HG02870 (cell line): ENCODE data around the gene ALDH7A1.
"Not testable (repeated sequence)": the region's sequence is repeated elsewhere in the genome, so short reads cannot be mapped to it uniquely, and the experiment has no call there.

ENCODE experiments used
- ATAC-seq: cut with Tn5 transposase; IDR thresholded peaks from one replicate; pipeline ENCODE4 v1.9.1; 2021; ENCODE audit warnings: mild to moderate bottlenecking, moderate library complexity; ENCODE audit not compliant: unreplicated experiment

Gene ALDH7A1

DNA sequence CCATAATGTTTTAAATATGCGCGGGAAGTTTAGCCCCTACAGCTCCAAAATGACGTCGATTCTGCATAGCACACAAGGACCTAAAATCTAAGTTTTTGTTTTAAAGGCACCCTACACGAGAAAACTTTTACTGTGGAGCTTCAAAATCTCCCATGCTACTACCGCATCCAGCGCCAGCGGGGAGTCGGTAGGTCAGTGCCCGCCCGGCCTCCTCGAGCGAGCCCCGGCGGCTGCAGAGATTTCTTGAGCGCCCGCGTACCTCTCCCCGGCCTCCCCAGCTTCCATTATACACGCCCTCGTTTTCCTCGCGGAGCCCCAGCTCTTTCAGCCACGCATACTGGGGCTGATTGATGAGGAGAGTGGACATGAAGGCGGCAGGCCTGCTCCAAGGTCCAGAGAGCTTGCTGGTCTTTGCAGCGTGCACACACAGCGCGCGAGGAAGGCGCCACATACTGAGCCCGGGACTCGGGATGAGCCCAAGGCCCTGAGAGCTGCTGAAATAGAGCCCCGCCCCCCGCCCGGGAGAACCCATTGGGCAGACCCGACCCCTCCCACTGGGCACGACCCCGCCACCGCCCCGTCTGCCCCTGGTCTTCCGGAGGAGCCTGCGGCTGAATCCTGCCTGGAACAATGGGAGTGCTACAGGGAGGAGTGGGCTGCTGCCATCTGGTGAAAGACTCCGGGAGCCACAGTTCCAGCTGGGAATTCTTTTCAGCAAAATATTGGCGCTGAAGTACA is at the start of gene ALDH7A1:
ALDH7A1 (minus strand) TSS at position 472 of the 738 bp plus-strand sequence; CDS start at position 451, 21 bp downstream.
- peak; percentile 80 for ATAC-seq

DNA sequence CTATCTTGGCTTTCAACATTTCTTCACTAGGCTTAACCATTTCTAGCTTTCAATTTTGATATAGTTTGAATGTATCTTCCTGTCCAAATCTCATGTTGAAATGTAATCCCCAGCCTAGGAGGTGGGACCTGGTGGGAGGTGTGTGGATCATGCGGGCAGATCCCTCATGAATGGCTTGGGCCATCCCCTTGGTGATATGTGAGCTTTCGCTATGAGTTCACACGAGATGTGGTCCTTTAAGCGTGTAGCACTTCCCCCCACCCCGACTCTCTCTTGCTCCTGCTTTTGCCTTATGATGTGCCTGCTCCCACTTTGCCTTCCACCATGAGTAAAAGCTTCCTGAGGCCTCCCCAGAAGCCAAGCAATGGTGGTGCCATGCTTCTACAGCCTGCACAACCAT is 46.4 kb upstream of the ALDH7A1 start:
- ATAC-seq: peak; percentile 93

DNA sequence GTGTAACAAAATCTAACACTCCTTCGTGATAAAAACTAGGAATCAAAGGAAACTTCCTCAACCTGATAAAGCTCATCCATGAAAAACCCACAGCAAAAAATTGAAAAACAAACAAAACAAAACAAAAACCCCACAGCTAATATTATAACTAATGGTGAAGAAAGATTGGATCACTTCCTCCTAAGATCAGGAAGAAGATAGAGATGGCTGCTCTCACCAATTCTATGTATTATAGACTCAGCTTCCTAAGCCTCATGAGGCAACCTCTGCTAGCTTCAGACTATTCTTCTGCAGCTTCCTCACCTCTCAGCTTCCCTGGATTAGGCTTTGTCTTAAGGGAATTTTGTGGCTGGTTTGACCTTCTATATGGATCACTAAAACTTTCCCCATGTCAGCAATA is 45.8 kb upstream of the ALDH7A1 start:
- ATAC-seq: no peak

DNA sequence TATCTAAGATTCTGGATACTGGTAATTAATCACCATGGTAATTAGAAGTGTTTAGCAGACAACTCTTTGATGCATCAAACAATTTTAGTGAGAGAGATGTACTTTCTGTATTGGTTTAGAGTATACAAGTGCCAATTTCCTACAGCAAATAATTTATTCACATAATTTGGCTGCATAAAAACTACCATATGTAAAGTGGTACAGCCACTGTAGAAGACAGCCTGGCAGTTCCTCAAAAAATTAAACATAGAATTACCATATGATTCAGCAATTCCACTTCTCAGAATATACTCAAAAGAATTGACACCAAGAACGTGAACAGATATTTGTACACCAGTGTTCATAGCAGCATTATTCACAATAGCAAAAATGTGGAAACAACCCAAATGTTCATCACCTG is 41.9 kb upstream of the ALDH7A1 start:
- no peak for ATAC-seq

DNA sequence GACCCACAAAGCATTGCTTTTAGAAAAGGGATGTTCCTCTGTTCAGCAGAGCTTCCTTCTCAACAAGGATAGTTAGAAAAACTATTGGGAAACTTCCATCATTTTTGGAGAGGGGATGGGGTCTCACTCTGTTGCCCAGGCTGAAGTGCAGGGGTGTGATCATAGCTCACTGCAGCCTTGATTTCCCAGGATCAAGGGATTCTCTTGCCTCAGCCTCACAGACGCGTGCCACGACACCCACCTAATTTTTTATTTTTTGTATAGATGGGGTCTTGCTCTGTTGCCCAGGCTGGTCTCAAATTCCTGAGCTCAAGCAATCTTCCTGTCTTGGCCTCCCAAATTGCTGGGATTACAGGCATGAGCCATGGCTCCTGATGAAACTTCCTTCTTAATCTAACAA is 40.6 kb upstream of the ALDH7A1 start:
- no peak for ATAC-seq

DNA sequence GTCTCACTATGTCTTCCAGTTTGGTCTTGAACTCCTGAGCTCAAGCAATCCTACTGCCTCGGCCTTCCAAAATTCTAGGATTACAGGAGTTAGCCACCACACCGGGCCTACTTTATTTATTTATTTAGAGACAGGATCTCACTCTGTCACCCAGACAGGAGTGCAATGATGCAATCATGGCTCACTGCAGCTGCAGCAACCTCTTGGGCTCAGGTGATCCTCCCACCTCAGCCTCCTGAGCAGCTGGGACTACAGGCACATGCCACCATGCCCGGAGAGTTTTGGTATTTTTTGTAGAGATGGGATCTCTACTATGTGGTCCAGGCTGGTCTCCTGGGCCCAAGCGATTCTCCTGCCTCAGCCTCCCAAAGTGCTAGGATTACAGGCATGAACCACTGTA is 38.5 kb upstream of the ALDH7A1 start:
- ATAC-seq: no peak

DNA sequence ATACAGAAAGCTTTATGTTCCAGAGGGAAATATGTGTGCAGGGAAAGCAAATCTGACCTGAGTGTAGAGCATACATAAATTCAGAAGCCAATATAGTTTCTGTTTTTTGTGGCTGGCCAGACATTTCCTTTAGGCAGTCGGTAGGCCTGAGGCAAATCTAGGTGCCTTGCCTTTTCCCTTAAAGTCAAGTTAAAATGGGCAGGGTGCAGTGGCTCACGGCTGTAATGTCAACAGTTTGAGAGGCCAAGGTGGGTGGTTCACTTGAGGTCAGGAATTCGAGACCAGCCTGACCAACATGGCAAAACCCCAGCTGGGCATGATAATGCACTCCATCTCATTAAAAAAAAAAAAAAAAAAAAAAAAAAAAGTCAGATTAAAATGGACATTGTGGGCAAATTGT is 36.9 kb upstream of the ALDH7A1 start:
- no peak for ATAC-seq

DNA sequence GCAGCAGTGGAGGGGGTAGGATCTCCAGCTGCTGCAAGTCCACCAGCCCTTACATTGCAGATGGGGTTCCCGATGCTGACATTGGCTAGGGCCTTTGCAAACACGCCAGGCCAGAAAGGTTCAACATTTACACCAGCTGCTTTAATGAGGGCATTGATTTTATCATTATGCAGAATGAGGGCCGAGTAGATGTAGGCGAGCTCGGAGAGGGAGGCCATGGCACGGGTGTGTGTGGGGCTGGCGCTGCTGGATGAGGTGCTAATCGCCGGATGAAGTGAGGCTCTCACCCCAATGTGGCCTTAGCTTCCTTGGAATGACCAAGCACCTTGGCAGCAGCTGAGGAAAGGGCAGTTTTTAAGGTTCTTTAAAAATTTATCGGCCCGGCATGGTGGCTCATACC is 33.1 kb upstream of the ALDH7A1 start:
- no peak for ATAC-seq

DNA sequence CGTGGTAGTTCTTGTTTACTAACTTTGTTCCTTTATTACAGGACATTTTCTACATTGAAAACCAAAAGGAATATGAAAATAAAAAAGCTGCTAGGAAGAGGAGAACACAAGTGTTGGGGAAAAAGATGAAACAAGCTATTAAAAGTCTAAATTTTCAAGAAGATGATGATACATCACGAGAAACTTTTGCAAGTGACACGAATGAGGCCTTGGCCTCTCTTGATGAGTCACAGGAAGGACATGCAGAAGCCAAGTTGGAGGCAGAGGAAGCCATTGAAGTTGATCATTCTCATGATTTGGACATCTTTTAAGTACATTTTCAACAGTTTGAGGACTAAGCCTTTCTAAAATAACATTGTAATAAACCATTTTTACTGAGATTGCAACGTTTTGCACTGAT is 29.5 kb upstream of the ALDH7A1 start:
- ATAC-seq: no peak

DNA sequence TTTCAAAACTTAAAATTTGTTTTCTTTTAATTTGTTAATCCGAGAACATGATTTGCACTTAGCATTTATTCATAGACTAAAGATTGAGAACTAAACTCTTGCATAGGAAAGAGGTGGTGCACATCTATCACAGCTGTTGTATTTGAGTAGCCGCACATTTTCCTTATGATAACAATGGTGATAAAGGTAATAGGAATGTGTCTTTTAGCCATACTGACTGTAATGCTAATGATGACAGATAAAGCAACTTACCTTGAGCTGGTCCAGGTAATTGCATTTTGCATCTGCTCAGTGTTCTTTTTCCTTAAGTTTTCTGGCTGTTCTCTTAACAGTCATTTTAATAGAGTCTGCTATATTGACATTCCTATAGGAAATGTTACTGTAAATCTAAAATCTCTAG is 24.8 kb upstream of the ALDH7A1 start:
- no peak for ATAC-seq

DNA sequence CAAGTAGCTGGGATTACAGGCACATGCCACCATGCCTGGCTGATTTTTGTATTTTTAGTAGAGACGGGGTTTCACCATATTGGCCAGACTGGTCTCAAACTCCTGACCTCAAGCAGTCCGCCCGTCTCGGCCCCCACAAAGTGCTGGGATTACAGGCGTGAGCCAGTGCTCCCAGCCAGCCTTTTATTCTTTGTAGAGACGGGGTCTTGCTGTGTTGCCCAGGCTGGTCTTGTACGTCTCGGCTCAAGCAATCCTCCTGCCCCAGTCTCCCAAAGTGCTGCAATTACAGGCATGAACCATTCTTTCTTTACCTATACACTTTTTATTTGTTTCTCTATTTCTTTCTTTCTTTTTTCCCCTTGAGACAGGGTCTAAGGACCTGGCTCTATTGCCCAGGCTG is 22.6 kb upstream of the ALDH7A1 start:
- not testable (repeated sequence) for ATAC-seq

DNA sequence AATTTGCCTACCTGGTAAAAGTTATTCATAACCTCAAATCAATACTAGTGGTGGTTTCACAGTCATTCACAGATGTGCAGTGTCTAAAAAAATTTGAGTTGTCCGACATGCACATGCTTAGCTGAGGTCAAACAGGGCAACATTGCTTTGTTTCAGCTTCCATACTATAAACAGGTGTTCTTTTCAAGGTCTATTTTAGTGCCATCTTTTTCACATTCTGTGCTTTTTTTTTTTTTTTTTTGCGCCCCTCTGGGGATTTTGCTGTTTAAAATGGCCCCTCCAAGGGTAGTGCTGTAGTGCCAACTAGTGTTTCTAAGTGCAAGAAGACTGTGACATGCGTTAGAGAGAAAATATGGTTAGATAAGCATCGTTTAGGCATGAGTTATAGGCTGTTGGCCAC is 20.3 kb upstream of the ALDH7A1 start:
- peak; percentile 93 for ATAC-seq

DNA sequence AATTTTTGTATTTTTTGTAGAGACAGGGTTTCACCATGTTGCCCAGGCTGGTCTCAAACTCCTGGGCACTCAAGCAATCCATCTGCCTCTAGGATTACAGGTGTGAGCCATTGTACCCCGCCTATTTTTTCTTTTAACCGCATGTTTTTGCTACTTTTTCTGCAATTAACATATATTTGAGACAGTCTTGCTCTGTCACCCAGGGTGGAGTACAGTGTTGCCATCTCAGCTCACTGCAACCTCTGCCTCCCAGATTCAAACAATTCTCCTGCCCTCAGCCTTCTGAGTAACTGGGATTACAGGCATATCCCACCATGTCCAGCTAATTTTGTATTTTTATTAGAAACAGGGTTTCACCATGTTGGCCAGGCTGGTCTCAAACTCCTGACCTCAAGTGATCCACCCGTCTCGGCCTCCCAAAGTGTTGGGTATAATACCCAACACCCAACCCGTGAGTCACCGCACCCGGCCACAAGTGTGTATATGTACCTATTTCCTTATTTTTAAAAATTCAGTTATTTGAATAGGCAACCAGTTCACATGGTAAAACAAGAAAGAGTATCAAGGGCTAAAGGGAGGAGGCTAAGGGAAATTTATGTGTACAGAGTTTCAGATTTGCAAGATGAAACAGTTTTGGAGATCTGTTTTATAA is 19.0 kb upstream of the ALDH7A1 start:
- ATAC-seq: peak; percentile 22

DNA sequence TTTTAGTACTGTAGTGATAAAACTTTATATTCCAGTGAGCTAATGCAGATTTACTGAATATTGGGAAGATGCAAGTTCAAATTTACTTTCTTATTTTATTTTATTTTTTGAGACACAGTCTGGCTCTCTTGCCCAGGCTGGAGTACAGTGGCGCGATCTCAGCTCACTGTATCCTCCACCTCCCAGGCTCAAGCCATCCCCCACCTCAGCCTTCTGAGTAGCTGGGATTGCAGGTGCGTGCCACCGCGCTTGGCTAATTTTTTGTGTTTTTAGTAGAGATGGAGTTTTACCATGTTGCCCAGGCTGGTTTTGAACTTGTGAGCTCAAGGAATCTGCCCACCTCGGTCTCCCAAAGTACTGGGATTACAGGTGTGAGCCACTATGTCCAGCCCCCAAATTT is 15.6 kb upstream of the ALDH7A1 start:
- ATAC-seq: no peak

DNA sequence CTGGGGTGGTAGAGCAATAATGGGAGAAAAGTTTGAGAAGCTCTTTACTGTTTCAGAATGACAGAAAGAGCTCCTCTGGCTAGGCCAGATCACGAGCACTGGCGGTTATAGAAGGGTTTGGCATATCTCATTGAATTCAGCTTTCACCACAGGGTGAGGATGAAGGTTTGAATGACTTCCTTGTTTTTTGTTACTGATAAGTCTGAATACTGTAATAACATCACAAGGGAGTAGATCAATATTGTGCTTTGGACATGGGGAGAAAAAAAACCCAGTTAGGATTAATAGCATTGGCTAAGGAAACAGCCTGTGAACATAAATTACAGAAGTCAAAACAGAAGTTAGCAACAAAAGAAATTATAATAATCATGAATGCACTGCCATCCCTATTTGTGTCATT is 15.1 kb upstream of the ALDH7A1 start:
- no peak for ATAC-seq

DNA sequence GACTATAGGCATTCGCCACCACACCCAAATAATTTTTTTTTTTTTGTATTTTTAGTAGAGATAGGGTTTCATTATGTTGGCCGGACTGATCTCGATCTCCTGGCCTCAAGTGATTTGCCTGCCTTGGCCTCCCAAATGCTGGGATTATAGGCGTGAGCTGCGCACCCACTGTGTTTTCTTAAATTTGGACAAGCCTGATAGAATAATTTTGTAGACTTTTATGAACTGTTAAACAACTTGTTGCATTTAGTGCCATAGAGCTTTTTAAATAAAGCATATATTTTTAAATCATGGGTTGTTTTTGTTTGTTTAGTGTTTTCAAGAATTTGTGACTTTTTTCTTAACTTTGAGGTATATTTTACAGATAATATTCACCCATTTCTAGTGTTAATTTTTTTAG is 10.5 kb upstream of the ALDH7A1 start:
- ATAC-seq: no peak

DNA sequence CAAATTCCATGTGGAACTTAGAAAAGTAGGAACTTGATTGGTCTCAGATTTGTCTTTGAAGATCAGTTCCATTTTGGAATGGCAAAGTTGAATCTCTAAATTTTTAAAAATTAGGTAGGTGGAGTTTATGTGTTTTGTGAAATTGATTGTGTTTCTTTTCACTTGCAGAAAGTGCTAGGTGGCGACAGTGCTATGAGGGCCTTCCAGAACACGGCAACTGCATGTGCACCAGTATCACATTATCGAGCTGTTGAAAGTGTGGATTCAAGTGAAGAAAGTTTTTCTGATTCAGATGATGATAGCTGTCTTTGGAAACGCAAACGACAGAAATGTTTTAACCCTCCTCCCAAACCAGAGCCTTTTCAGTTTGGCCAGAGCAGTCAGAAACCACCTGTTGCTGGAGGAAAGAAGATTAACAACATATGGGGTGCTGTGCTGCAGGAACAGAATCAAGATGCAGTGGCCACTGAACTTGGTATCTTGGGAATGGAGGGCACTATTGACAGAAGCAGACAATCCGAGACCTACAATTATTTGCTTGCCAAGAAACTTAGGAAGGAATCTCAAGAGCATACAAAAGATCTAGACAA is 8.5 kb upstream of the ALDH7A1 start:
- no peak for ATAC-seq

DNA sequence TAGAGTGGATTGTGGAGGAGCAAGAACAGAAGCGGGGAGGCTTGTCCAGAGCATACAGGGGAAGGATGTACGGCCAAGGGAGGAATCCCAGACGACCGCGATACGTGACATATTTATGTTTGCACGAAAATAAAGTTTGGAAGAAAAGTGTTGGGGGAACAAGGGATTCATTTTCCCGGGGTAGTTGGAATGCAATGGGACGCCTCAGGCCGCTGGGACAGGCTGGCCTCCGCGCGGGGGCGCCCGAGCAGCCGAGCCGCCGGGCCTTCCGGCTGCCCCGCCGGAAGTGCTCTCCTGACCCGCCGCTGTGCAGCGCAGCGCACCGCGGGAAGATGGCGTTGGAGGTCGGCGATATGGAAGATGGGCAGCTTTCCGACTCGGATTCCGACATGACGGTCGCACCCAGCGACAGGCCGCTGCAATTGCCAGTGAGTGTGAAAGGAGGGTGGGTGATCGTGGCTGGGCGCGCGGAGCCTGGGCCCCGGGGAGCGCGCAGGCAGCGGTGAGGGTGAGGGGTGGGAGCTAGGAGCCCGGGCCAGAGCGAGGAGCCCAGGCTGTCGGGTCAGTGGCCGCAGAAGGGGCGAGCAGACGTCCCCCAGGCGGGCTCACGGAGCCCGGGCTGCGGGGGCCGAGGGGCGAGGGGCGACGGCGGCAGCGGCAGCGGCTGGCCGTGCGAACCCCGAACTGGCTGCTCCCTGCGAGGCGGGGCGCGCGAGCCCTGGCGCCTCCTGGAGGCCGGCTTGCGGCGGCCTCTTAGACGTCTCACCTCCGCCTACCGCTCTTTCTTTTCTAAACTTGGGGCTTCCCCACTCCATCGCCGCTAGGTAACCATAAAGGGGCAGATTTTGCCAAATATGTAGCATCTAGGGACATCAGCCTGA is 5.9 kb upstream of the ALDH7A1 start, which contains the start of gene PHAX:
PHAX (plus strand) TSS at position 317 of the 881 bp plus-strand sequence; CDS start at position 333, 16 bp downstream.
- peak; percentile 91 for ATAC-seq

DNA sequence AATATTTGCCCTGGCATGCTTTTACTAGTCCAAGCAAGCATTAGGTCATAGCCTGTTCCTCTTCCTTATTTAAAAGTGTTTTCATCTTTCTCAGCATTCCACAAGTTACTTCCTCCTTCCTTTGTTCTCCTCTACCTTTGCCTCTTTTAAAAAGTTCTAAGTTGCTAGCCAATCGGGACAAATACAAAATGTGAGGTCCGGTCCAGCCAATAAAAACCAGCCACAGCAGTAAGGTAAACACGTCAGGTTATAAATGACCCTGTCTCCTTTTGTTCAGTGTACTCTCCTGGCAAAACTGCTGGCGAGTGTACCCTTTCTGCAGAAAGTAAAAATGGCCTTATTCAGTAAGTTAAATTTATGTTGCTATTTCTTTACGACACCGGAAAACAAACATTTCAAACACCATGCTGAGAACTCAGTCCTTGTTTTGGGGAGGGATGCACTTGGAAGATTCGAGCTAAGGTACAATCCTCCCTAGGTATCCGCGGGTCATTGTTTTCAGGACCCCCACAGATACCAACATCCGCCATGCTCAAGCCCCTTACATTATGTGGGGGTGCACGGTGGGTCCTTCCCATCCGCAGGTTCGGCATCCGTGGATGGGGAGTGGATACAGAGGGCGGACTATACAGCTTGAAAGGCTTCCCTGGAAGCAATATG is 5.1 kb upstream of the ALDH7A1 start:
- not testable (repeated sequence) for ATAC-seq

DNA sequence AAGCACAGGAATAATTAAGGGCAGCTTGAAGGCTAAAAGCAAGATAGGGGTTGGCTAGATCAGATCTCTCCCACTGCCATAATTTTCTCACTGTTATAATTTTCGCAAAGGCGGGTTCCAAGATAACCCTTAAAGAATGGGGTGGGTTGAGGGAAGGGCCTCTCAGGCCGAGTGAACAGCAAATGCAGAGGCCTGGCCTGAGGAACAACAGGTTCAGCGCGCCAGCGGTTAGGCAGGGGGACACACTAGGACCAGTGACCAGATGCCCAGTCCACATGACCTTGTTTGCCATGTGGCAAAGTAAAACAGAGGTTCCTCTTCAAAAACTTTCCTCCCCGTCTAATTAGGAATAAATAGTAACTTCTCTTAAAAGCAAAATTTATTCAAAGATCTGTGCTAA is 4.5 kb upstream of the ALDH7A1 start:
- ATAC-seq: no peak

DNA sequence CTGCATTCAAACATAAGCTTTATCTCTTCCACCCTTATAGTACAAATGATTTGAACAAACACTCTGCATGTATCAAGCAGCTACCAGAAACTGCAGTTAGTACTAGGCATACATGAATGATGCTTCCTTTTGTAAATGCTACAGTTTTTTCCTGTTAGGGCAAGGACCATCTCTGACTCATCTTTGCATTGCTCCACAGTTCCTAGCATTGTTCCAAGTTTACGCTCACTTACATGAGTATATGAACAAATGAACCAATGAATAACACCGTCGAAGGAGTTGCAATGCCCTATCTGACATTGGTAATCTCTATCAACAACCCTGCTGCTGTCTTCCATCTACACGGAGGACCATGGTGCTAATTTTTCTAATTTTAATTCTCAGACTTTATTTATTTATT is 2.1 kb upstream of the ALDH7A1 start:
- no peak for ATAC-seq
